ENCODE results near the gene HDAC7.

GRCh38 chr12:47862167-47862750 is 42.6 kb upstream of the HDAC7 start:
- no peak for TF ChIP-seq CTCF (IDR thresholded peaks at IDR 0.05)
- TF ChIP-seq EP300 (IDR thresholded peaks at IDR 0.05) = no peak

Measured in tibial nerve (tissue), 4 donors.